ENCODE results near the gene CHCHD4. TPM values are rescaled to one million over a fixed set of nuclear protein-coding genes. Genes with fewer than 3 reads are reported as not detected.

The CHCHD4 gene
- total RNA-seq, 1 donor from 2014 or later = 15.4 TPM

DNA sequence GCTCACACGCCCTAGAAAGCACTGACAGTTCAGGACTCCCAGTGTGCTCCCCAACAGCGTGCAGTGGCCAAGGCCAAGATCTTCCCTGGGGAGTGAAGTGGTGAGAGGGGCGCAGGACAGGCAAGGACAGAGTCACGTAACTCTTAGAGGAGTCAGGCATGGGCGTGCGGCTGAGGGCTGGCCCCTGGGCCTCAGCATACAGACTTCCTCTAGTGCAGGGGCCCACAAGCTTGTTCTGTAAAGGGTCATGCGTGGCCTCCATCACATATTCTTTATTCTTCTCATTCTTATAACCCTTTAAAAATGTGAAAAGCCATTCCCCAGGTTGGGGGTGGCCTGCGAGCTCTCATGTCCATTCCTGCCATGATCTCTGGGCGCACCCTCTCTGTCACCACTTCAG lies 25.4 kb upstream of the CHCHD4 start:
- no peak for DNase-seq (ENCODE audit: low read depth)

DNA sequence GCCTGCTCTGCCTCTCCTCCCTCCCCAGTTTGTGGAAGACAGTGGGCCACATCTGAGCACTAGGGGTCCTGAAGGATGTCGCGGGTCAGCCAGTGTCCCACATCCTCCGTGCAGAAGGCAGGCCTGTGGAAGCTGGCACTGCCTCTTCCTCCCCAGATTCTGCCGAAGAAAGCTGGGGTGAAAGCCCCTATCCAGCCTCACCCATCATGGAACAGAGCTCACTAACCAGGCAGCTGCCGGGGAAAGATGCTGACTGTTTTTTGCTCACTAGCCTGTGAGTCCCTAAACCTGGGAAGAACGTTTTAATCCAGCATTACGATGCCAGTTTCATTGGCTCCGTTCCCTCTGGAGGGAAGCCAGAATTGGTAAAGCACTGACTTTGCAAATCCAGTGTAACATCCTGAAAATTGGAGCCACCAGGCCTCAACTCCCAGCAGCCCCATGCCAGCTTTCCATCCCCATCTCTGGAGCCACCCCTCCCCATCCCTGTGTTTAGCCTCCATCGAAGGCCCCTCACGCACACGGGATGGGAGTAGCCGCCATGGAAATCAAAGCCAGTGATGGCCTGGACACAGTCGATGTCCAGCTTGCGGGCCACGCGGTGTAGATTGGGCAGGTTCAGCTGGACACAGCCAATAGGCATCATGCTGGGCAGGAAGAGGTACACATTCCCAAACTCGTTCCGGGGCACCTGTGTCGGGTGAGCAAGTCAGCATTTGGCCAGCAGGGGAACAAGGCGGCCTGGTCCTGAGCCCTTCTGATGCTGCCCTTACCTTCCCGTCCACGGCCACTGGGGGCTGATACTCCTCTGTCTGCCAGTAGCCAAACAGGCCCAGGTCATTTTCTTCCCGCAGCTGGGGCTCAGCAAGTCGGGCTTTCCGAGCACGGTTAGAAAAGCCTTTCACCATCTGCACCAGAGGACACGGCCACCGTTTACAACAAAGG lies 23.6 kb upstream of the CHCHD4 start:
- DNase-seq (ENCODE audit: low read depth) = no peak

DNA sequence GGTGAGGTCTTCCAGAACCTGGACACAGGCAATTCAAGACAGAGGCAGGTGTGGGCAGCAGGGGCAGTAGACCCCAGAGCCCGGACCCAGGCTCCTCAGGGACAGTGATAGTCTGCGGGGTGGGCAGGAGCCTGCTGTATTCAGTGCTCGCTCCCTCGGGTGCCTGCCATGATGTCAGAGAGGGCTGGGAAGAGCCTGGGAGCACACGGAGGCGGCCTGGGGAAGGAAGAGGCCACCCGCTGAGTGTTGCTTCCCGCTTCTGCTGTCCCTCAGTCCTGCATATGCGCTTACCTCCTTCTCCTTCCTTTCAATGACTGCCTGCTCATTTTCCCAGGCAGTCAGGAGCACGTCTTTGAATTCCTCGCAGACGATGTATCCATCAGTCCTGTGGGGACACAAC lies 22.9 kb upstream of the CHCHD4 start:
- DNase-seq (ENCODE audit: low read depth) = no peak

DNA sequence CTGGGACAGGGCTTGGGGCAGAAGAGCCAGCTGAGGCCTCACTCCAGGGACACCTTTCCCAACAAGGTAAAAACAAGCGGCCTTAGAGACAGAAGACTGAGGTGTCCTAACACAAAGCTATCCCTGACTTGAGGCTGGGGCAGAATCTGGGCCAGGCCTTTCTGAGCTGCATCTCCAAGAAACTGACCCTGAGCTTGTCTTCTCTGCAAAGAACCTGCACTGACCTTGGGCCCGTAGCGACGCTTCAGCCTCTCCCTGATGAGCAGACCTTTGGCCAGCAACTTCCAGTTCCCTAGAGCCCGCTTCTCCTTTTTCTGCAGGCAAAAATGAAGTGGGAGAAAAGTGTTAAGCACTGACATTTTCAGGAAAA lies 22.4 kb upstream of the CHCHD4 start:
- no peak for DNase-seq (ENCODE audit: low read depth)

GRCh38 chr3:14146381-14147065 lies 21.9 kb upstream of the CHCHD4 start:
- DNase-seq (ENCODE audit: low read depth) = no peak

- DNase-seq (ENCODE audit: low read depth) = no peak
Measured at GRCh38 chr3:14145670-14146380, 21.2 kb upstream of the CHCHD4 start.

- peak; percentile 54 for DNase-seq (ENCODE audit: low read depth)
Measured at GRCh38 chr3:14145236-14145635, 20.6 kb upstream of the CHCHD4 start.

GRCh38 chr3:14144423-14145075 lies 19.9 kb upstream of the CHCHD4 start:
- peak; percentile 100 for DNase-seq (ENCODE audit: low read depth)

DNA sequence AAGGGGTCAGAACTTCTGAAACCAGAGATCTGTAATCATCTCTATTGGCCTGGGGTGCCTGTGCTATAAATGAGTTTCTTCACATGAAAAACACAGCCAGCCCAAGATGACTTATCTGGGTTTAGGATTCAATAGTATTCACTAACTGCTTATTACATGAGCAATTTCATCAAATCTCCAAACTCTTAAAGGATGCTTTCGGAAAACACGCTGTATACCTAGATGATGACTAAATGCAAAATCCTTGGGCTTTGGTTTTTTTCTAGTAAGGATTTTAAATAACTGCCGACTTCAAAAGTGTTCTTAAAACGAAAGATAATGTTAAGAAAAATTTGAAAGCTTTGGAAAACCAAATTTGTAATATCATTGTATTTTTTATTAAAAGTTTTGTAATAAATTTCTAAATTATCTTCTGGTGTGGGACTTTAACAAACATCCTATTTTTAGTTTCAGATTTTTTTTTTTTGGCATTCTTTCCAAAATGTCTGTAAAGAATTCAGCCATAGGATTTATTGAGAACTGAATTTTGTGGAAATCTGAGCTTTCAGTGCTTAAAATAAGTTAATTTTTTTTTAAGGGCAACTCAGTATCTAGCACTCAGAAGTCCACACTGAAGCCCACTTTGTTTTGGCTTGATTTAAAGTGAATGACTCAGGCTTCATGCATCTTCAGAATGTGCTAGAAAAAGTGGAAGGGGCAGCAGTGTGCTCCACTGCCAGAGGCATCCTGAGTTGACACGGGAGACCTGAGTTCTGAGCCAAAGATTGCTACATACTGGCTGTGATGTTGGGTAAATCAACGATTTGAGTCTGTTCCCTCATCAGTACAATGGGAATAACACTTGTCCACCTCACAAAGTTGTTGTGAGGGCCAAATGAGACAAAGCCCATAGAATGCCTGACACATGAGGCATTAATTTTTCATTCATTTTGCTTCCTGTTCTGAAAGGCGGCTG lies 18.9 kb upstream of the CHCHD4 start:
- peak; percentile 99 for DNase-seq (ENCODE audit: low read depth)

DNA sequence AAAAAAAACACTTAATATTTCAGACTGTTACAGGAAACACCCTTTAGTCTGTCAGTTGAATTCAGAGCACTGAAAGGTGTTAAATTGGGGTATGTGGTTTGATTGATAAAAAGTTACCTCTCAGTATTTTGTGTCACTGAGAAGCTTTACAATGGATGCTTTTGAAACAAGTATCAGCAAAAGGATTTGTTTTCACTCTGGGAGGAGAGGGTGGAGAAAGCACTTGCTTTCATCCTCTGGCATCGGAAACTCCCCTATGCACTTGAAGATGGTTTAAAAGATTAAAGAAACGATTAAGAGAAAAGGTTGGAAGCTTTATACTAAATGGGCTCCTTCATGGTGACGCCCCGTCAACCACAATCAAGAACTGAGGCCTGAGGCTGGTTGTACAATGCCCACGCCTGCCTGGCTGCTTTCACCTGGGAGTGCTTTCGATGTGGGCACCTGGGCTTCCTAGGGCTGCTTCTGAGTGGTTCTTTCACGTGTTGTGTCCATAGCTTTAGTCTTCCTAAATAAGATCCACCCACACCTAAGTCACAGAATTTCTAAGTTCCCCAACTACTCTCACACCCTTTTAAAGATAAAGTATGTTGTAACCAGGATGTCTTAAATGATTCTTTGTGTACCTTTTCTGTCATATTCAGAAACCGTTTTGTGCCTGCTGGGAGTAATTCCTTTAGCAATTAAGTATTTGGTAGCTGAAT lies 18.0 kb upstream of the CHCHD4 start:
- no peak for DNase-seq (ENCODE audit: low read depth)

- DNase-seq (ENCODE audit: low read depth) = no peak
Measured at GRCh38 chr3:14141602-14142341, 17.1 kb upstream of the CHCHD4 start.

DNA sequence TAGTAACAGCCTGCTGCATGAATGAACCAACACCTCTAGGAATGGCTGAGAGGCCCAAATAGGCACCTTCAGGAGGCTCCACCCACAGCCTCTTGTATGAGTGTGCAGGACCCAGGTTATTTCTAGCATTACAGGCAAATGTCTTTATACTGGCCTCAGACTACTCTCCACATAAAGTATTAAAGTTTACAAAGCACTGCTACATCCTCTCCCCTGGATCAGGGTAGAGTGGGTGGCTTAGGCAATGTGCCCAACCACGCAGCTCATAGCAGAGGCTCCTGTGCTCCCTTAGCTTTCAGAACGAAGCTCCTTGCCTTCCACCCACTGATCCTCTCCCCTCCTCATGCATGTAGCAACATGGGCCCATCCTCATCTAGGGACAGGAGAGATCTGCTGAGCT lies 16.5 kb upstream of the CHCHD4 start:
- peak; percentile 51 for DNase-seq (ENCODE audit: low read depth)

DNA sequence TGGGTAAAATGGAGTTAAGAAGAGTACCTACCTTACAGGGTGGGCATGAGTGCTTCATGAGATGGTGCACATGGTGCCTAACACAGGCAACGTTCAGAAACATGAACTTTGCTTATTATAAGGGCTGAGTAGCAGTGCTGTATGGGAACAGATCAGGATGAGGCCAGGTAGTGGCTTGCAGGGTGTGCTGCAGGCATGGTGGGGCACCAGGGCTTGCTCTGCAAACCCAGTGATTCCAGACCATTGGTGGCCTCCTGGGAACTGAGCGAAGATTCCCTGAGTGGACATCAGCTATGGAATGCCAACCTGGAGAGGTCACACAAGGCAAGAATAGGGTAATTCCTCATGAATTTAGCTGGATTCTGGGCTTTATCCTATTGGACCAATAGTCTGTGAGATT lies 16.0 kb upstream of the CHCHD4 start:
- DNase-seq (ENCODE audit: low read depth) = no peak

- no peak for DNase-seq (ENCODE audit: low read depth)
Measured at GRCh38 chr3:14139771-14140170, 15.1 kb upstream of the CHCHD4 start.

GRCh38 chr3:14138878-14139655 lies 14.4 kb upstream of the CHCHD4 start:
- no peak for DNase-seq (ENCODE audit: low read depth)

GRCh38 chr3:14138109-14138877 lies 13.6 kb upstream of the CHCHD4 start:
- DNase-seq (ENCODE audit: low read depth) = no peak

DNA sequence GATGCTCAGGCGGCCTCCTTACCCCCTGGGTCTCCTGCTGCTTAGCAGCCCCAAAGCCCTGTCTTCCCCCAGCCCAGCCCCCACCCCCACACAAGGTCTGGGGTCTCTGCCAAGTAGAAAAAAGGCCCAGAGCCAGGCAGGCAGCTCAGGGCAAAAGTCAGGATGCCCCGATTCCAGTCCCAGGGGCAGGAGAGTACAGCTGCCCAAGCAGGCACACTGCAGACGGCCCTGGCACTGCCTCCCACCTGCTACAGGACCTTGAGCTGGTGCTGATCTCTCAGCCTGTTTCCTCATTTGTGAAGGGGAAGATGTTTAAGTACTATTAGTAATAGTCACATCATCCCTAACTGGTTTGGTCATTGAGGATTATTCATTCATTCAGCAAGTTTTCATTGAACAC lies 12.8 kb upstream of the CHCHD4 start:
- DNase-seq (ENCODE audit: low read depth) = peak; percentile 31

DNA sequence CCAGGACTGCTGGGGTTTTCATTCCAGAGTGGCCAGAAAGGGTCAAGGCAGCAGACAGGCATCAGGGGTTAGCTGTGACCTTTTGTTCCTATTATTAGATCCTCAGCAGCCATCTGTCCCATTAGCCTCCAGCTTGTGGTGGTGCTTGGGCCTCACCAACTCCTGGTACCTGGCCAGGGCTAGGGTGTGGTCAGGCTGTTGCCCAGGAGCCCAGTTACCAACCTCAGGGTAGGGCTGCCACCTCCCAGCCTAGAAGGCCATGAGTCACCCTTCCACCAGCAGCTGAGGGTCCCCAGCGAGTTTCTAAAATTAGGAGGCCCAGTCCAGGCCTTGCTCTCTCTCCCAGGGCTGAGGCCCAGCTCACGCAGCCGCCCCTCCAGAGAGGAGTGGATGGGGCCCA lies 12.3 kb upstream of the CHCHD4 start:
- DNase-seq (ENCODE audit: low read depth) = peak; percentile 30
